ENCODE measurements around the gene CRELD2. TPM values are rescaled to one million over a fixed set of nuclear protein-coding genes. Genes with fewer than 3 reads are reported as not detected.

Gene CRELD2
- total and polyA plus RNA-seq, 2 of the 13 experiments (the other 11 are each of a cell fraction or from before 2014, with no cell fraction given) = 17.2 to 44.7 TPM

- TF ChIP-seq ZNF362 (CRISPR knock-in tag; IDR thresholded peaks at IDR 0.05; ENCODE audit: borderline replicate concordance) = 0 out of 2 replicates have a peak, but pooled peaks have one; percentile 15
- TF ChIP-seq NFKB2 (CRISPR knock-in tag; IDR thresholded peaks at IDR 0.05; ENCODE audit: borderline replicate concordance) = no peak
- TF ChIP-seq ZNF318 (CRISPR knock-in tag; IDR thresholded peaks at IDR 0.05) = no peak
- peak; percentile 77 for TF ChIP-seq NR2C2 (CRISPR knock-in tag; IDR thresholded peaks at IDR 0.05; ENCODE audit: borderline replicate concordance)
- TF ChIP-seq SOX13 (IDR thresholded peaks at IDR 0.05) = no peak
- TF ChIP-seq SOX13 (CRISPR knock-in tag; conservative IDR thresholded peaks at IDR 0.05 in 1 of 2, IDR thresholded peaks at IDR 0.05 in 1 of 2) = no peak
- no peak for TF ChIP-seq THAP9 (CRISPR knock-in tag; IDR thresholded peaks at IDR 0.05; ENCODE audit: borderline replicate concordance)
- no peak for TF ChIP-seq FOXM1 (CRISPR knock-in tag; IDR thresholded peaks at IDR 0.05)
- TF ChIP-seq EZH2 (conservative IDR thresholded peaks at IDR 0.05; ENCODE audit: low read depth, low read length) = no peak
- peak; percentile 43; the same call in 1 of the 2 replicates for TF ChIP-seq ZC3H13 (CRISPR knock-in tag; IDR thresholded peaks at IDR 0.05)
- no peak for TF ChIP-seq ZBTB39 (CRISPR knock-in tag; IDR thresholded peaks at IDR 0.05)
- no peak for TF ChIP-seq MYC (CRISPR knock-in tag; IDR thresholded peaks at IDR 0.05; ENCODE audit: borderline replicate concordance)
- TF ChIP-seq MAF1 (CRISPR knock-in tag; IDR thresholded peaks at IDR 0.05; ENCODE audit: borderline replicate concordance) = no peak
Observed at GRCh38 chr22:49962751-49963646, 44.6 kb downstream of the CRELD2 start (continued).

Data from HepG2 (cell line).